K562 (cell line): ENCODE results near the gene ACER3. TPM values are rescaled to one million over a fixed set of nuclear protein-coding genes. Genes with fewer than 3 reads are reported as not detected.

Source experiments
- ARID3A ChIP-seq: IDR thresholded peaks from 2 replicates; pipeline ENCODE4 v1.6.1; 2012; ENCODE audit warnings: low read depth, low read length, improper control_type of control experiment, borderline replicate concordance
- ATF2 ChIP-seq: sonication (generic); formaldehyde crosslinking; IDR thresholded peaks from 2 replicates; pipeline ENCODE4 v1.8.1; 2022; ENCODE audit warnings: missing genetic modification reagents
- CTCF ChIP-seq, 3 experiments: IDR thresholded peaks in 2 of 3; conservative IDR thresholded peaks in 1 of 3; 2 replicates each; pipeline ENCODE4 v1.5.1; 2011 to 2012; ENCODE audit warnings: low read length in 3 of 3, mild to moderate bottlenecking in 3 of 3, control low read depth in 2 of 3, improper control_type of control experiment in 1 of 3, inconsistent platforms in 1 of 3, low read depth in 1 of 3, mixed read lengths in 1 of 3, moderate library complexity in 1 of 3; ENCODE audit not compliant: insufficient read depth in 2 of 3
- E2F1 ChIP-seq: sonication (generic); formaldehyde crosslinking; IDR thresholded peaks from 2 replicates; pipeline ENCODE4 v1.8.1; 2023; ENCODE audit warnings: mild to moderate bottlenecking, missing genetic modification reagents, moderate library complexity
- GABPA ChIP-seq: fragments of 200-800 bp; sonication (Bioruptor generic); conservative IDR thresholded peaks from 2 replicates; pipeline ENCODE4 v1.6.1; 2016; ENCODE audit warnings: low read depth, missing genetic modification characterization, missing compliant biosample characterization
- LARP7 ChIP-seq: fragments of 450-650 bp; IDR thresholded peaks from 2 replicates; pipeline ENCODE4 v1.6.1; 2016
- SMARCA4 ChIP-seq: fragments of 450-650 bp; IDR thresholded peaks from 2 replicates; pipeline ENCODE4 v1.6.1; 2016
- SOX6 ChIP-seq: fragments of 450-650 bp; IDR thresholded peaks from 2 replicates; pipeline ENCODE4 v1.6.1; 2014; ENCODE audit warnings: mild to moderate bottlenecking
- ZNF133 ChIP-seq: fragments of 250-450 bp; sonication (Bioruptor Pico); IDR thresholded peaks from 2 replicates; pipeline ENCODE4 v1.4.0; 2020; ENCODE audit warnings: mild to moderate bottlenecking
- ZNF318 ChIP-seq, 2 experiments: fragments of 450-650 bp; IDR thresholded peaks; 2 replicates each; pipeline ENCODE4 v1.6.1; 2016; ENCODE audit warnings: mild to moderate bottlenecking in 2 of 2, borderline replicate concordance in 1 of 2, low read depth in 1 of 2, moderate library complexity in 1 of 2
- ZNF507 ChIP-seq: conservative IDR thresholded peaks from 2 replicates; pipeline ENCODE4 v1.6.1; 2017; ENCODE audit warnings: missing genetic modification characterization, missing compliant biosample characterization
- ZNF551 ChIP-seq: fragments of 250-450 bp; sonication (Bioruptor Pico); IDR thresholded peaks from 2 replicates; pipeline ENCODE4 v1.5.0; 2021; ENCODE audit warnings: mild to moderate bottlenecking, moderate library complexity
- polyA plus RNA-seq, 8 experiments: library from polyadenylated mRNA; depleted of rRNA in 4 of 8; stranded (reverse) in 5 of 8; unstranded in 3 of 8; fragments of >200 nt; fragmentation: Nextera tagmentation in 2 of 8; fragmentation: Illumina TruSeq in 1 of 8; extraction: Ambion mirVana in 2 of 8; extraction: Trizol in 1 of 8; gene quantifications; 2 replicates each; pipeline versions ENCODE4 v1.2.1 to v1.2.3, GENCODE V29; 2011 to 2014; ENCODE audit warnings: inconsistent platforms in 1 of 8, missing spikeins in 1 of 8
- total RNA-seq, 7 experiments: library from RNA; depleted of rRNA in 6 of 7; stranded (reverse); fragments of >200 nt in 6 of 7; fragmentation: Illumina TruSeq in 2 of 7; extraction: Trizol in 2 of 7; gene quantifications; 2 replicates each; pipeline versions ENCODE4 v1.2.1 to v1.2.3, GENCODE V29; 2011 to 2021; ENCODE audit warnings: low replicate concordance in 1 of 7

Gene ACER3
- total and polyA plus RNA-seq, 9 of the 15 experiments (the other 6 are each of a cell fraction or from before 2014, with no cell fraction given), result 2.0 to 23.8 (median 9.5) TPM

GRCh38 chr11:76891285-76891684 is 30.6 kb downstream of the ACER3 start (continued):
- TF ChIP-seq ZNF318 (IDR thresholded peaks at IDR 0.05; ENCODE audit: borderline replicate concordance in 1 of 2, low read depth in 1 of 2) (no peak), ZNF133 (CRISPR knock-in tag) (no peak), SOX6 (peak; percentile 52; the same call in 1 of the 2 replicates), GABPA (tag) (no peak), E2F1 (no peak), ZNF507 (no peak), CTCF (IDR thresholded peaks at IDR 0.05 in 2 of 3, conservative IDR thresholded peaks at IDR 0.05 in 1 of 3; ENCODE audit: insufficient read depth in 2 of 3, low read depth in 1 of 3, low read length in 3 of 3) (no peak), ARID3A (0 out of 2 replicates have a peak, but pooled peaks have one; percentile 65), ZNF551 (no peak), ATF2 (CRISPR knock-in tag) (no peak), LARP7 (no peak), SMARCA4 (peak; percentile 80)
